Activated gamma-delta T cell (primary cell): ENCODE data around the gene NUTM2D.
"Not testable (repeated sequence)": the region's sequence is repeated elsewhere in the genome, so short reads cannot be mapped to it uniquely, and the experiment has no call there.

Source experiments
- DNase-seq: peaks from one replicate; lab custom pipeline; 2025; lab: John Stamatoyannopoulos, UW

NUTM2D gene

GRCh38 chr10:87379115-87379514, 21.6 kb downstream of the NUTM2D start:
- DNase-seq, result not testable (repeated sequence)

- DNase-seq, result not testable (repeated sequence)
These were observed 25.8 kb downstream of the NUTM2D start for GRCh38 chr10:87383149-87383857.

GRCh38 chr10:87384283-87384682, 26.7 kb downstream of the NUTM2D start:
- not testable (repeated sequence) for DNase-seq

GRCh38 chr10:87385762-87386360, 28.3 kb downstream of the NUTM2D start:
- DNase-seq, result not testable (repeated sequence)

GRCh38 chr10:87391360-87391759, 33.8 kb downstream of the NUTM2D start:
- DNase-seq, result not testable (repeated sequence)

GRCh38 chr10:87396206-87396605, 38.7 kb downstream of the NUTM2D start:
- DNase-seq, result not testable (repeated sequence)

- not testable (repeated sequence) for DNase-seq
These were observed 40.9 kb downstream of the NUTM2D start for GRCh38 chr10:87398436-87398835.

GRCh38 chr10:87407516-87408467, 50.2 kb downstream of the NUTM2D start:
- DNase-seq, result not testable (repeated sequence)

GRCh38 chr10:87413921-87414320, 56.4 kb downstream of the NUTM2D start:
- DNase-seq, result not testable (repeated sequence)
